Stimulated activated CD4-positive, alpha-beta T cell treated with anti-CD3 and anti-CD28 coated beads, Interleukin-12 subunit alpha, Interleukin-12 subunit beta, amount 100 ng/mL, for 24 hours (primary cell): ENCODE measurements around the gene HMGN5.

Source experiments
- DNase-seq, 2 experiments: peaks; one replicate each; pipeline ENCODE4 v3.0.0-alpha.2; 2020; ENCODE audit warnings: low read depth in 2 of 2

Gene HMGN5

DNA sequence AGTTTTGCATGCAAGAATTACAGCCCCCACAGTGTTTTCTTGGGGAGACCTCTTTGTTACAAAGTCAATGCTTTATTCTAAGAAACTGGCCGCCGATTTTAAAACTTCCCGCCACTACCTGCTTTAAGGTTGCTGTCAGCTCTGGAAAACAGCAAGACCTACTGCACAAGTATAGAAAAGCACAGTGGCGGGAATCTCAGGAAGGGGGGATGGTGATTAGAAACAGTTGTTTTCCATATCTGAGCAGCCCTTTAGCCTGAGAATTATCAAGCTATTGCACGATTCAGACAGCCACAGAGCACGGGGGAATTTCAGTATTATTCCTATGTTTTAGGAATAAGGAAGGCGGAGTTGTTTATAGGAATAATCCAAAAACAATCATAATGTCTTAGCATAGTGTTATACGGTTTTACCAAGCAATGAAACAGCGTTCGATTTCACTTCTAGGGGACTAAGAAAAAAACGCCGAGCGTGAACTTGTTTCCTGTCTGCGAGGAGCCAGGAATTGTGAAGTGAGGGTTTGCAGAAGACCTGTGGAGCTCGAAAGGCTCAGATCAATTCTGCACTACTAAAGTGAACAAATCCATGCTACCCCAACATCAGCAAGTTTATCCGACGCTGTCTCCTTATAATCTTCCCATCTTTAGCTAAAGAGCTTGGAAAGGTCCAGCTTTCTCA, 81.3 kb downstream of the HMGN5 start:
- no peak for DNase-seq

DNA sequence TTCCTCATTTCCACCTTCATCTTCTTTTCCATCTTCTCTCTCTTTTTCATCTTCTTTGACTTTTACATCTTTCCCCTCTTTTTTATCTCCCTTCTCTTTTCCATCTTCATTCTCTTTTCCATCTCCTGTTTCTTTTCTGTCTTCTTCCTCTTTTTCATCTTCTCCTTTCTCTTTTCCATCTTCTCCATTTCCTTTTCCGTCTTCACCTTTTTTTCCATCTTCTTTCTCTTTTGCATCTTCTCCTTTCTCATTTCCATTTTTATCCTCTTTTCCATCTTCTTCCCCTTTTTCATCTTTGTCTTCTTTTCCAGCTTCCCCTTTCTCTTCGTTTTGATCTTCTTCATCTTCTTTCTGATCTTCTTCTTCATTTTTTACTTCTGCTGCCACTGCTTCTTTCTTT, 87.0 kb downstream of the HMGN5 start:
- no peak for DNase-seq

DNA sequence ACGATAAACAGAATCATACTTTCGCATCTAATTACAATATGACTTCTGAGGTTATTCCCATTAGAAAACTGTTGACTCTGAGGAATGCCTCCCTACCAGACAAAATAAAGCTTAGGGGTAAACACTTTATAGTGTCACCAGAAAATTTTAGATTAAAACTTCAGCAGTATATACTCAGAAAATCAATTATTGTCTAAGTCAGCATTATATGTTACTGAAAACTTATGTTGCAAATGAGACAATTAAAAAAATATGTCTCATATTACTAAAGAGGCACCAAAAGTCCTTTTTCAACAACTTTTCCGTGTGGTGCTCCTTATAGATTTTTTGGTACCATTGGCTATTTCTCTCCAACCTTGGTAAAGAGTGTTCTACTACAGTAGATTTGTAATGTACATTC, 91.4 kb downstream of the HMGN5 start:
- no peak for DNase-seq

DNA sequence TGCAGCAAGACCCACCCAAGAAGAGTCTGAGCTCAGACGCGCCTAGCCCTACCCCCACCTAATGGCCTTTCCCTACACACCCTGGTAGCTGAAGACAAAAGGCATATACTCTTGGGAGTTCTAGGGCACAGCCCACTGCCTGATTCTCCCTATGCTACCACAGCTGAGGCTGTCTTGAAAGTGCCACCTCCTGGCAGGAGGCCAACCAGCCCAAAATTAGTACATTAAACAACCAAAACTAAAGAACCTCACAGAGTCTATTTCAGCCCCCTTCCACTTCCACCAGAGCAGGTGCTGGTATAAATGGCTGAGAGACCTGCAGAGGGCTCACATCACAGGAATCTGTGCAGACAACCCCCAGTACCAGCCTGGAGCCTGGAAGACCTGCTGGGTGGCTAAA, 119.1 kb downstream of the HMGN5 start:
- no peak for DNase-seq
